ENCODE measurements around the gene MAP6D1. TPM values are rescaled to one million over a fixed set of nuclear protein-coding genes. Genes with fewer than 3 reads are reported as not detected.

The MAP6D1 gene
- total RNA-seq, 1 donor from 2014 or later: 4.2 TPM

- TF ChIP-seq CTCF (IDR thresholded peaks at IDR 0.05): no peak
- Mint-ChIP-seq H3K9me3 (ENCODE audit: unreplicated experiment) (no peaks in the 10 kb centered on the region), H3K4me3 (ENCODE audit: unreplicated experiment) (no peak overlapping the region), H3K36me3 (ENCODE audit: unreplicated experiment) (peaks cover 66% of the 10 kb centered on the region), H3K27me3 (ENCODE audit: unreplicated experiment) (no peaks in the 10 kb centered on the region), H3K4me1 (ENCODE audit: unreplicated experiment) (no peaks in the 10 kb centered on the region), H3K27ac (ENCODE audit: unreplicated experiment) (no peak overlapping the region)
- no peak for DNase-seq (ENCODE audit: extremely low spot score, unreplicated experiment)
Measured at GRCh38 chr3:183802989-183803388, 22.4 kb downstream of the MAP6D1 start.

GRCh38 chr3:183801601-183802000, 23.8 kb downstream of the MAP6D1 start:
- Mint-ChIP-seq H3K27me3 (ENCODE audit: unreplicated experiment) (no peaks in the 10 kb centered on the region), H3K36me3 (ENCODE audit: unreplicated experiment) (peaks cover 58% of the 10 kb centered on the region), H3K4me1 (ENCODE audit: unreplicated experiment) (no peaks in the 10 kb centered on the region), H3K9me3 (ENCODE audit: unreplicated experiment) (no peaks in the 10 kb centered on the region), H3K27ac (ENCODE audit: unreplicated experiment) (no peak overlapping the region), H3K4me3 (ENCODE audit: unreplicated experiment) (no peak overlapping the region)
- DNase-seq (ENCODE audit: extremely low spot score, unreplicated experiment): no peak
- no peak for TF ChIP-seq CTCF (IDR thresholded peaks at IDR 0.05)

GRCh38 chr3:183800243-183800863, 25.0 kb downstream of the MAP6D1 start:
- no peaks in the 10 kb centered on the region for H3K9me3 Mint-ChIP-seq (ENCODE audit: unreplicated experiment)
- H3K4me3 Mint-ChIP-seq (ENCODE audit: unreplicated experiment): no peak overlapping the region
- H3K36me3 Mint-ChIP-seq (ENCODE audit: unreplicated experiment): peaks cover 51% of the 10 kb centered on the region
- H3K27ac Mint-ChIP-seq (ENCODE audit: unreplicated experiment): no peak overlapping the region
- no peaks in the 10 kb centered on the region for H3K27me3 Mint-ChIP-seq (ENCODE audit: unreplicated experiment)
- TF ChIP-seq CTCF (IDR thresholded peaks at IDR 0.05): no peak
- H3K4me1 Mint-ChIP-seq (ENCODE audit: unreplicated experiment): no peaks in the 10 kb centered on the region
- DNase-seq (ENCODE audit: extremely low spot score, unreplicated experiment): no peak

GRCh38 chr3:183799461-183799860, 25.9 kb downstream of the MAP6D1 start:
- Mint-ChIP-seq H3K4me3 (ENCODE audit: unreplicated experiment) (no peak overlapping the region), H3K36me3 (ENCODE audit: unreplicated experiment) (peaks cover 48% of the 10 kb centered on the region), H3K9me3 (ENCODE audit: unreplicated experiment) (no peaks in the 10 kb centered on the region), H3K27ac (ENCODE audit: unreplicated experiment) (no peak overlapping the region), H3K4me1 (ENCODE audit: unreplicated experiment) (no peaks in the 10 kb centered on the region), H3K27me3 (ENCODE audit: unreplicated experiment) (no peaks in the 10 kb centered on the region)
- no peak for TF ChIP-seq CTCF (IDR thresholded peaks at IDR 0.05)
- DNase-seq (ENCODE audit: extremely low spot score, unreplicated experiment): no peak

- Mint-ChIP-seq H3K4me3 (ENCODE audit: unreplicated experiment) (no peak overlapping the region), H3K27me3 (ENCODE audit: unreplicated experiment) (no peaks in the 10 kb centered on the region), H3K27ac (ENCODE audit: unreplicated experiment) (no peak overlapping the region), H3K36me3 (ENCODE audit: unreplicated experiment) (peaks cover 47% of the 10 kb centered on the region), H3K9me3 (ENCODE audit: unreplicated experiment) (no peaks in the 10 kb centered on the region), H3K4me1 (ENCODE audit: unreplicated experiment) (no peaks in the 10 kb centered on the region)
- no peak for TF ChIP-seq CTCF (IDR thresholded peaks at IDR 0.05)
- no peak for DNase-seq (ENCODE audit: extremely low spot score, unreplicated experiment)
Measured at GRCh38 chr3:183797996-183798395, 27.4 kb downstream of the MAP6D1 start.
